ENCODE results near the gene PAPSS2. TPM values are rescaled to one million over a fixed set of nuclear protein-coding genes. Genes with fewer than 3 reads are reported as not detected.

PAPSS2 gene
- total RNA-seq, 2 donors from 2014 or later: 0.19 to 2.6 TPM

GRCh38 chr10:87761153-87761552, 101.5 kb downstream of the PAPSS2 start:
- H3K4me3 Mint-ChIP-seq: no peak overlapping the region
- no peaks in the 10 kb centered on the region for H3K9me3 Mint-ChIP-seq
- peaks cover 18% of the 10 kb centered on the region for H3K36me3 Mint-ChIP-seq
- ATAC-seq (no peak), DNase-seq (ENCODE audit: low spot score) (no peak)
- H3K4me1 Mint-ChIP-seq (ENCODE audit: low read depth in 2 of 2): peaks cover 20 to 33% of the 10 kb centered on the region in 2 donors
- H3K27me3 Mint-ChIP-seq: no peaks in the 10 kb centered on the region
- H3K27ac Mint-ChIP-seq: peak overlapping the region; percentile 74 to 93

GRCh38 chr10:87761892-87762291, 102.2 kb downstream of the PAPSS2 start:
- Mint-ChIP-seq H3K4me3 (peak overlapping the region; percentile 40), H3K36me3 (peaks cover 18% of the 10 kb centered on the region)
- DNase-seq (ENCODE audit: low spot score): peak; percentile 67

GRCh38 chr10:87763086-87763861, 103.6 kb downstream of the PAPSS2 start:
- peaks cover 12% of the 10 kb centered on the region for H3K36me3 Mint-ChIP-seq
- DNase-seq (ENCODE audit: low spot score) (no peak), ATAC-seq (no peak)
- peaks cover 17 to 25% of the 10 kb centered on the region in 2 donors for H3K4me1 Mint-ChIP-seq (ENCODE audit: low read depth in 2 of 2)
- H3K27me3 Mint-ChIP-seq: no peaks in the 10 kb centered on the region
- H3K4me3 Mint-ChIP-seq: peak overlapping the region; percentile 4
- H3K9me3 Mint-ChIP-seq: no peaks in the 10 kb centered on the region
- H3K27ac Mint-ChIP-seq: peak overlapping the region; percentile 65 to 74

More at GRCh38 chr10:87761892-87762291, 102.2 kb downstream of the PAPSS2 start:
- no peaks in the 10 kb centered on the region for H3K27me3 Mint-ChIP-seq
- H3K9me3 Mint-ChIP-seq: no peaks in the 10 kb centered on the region
- peak; percentile 98 to 99 for ATAC-seq
- H3K4me1 Mint-ChIP-seq (ENCODE audit: low read depth in 2 of 2): peaks cover 20 to 33% of the 10 kb centered on the region in 2 donors
- peak overlapping the region; percentile 74 to 93 for H3K27ac Mint-ChIP-seq

- Mint-ChIP-seq H3K4me3 (no peak overlapping the region), H3K9me3 (no peaks in the 10 kb centered on the region), H3K27me3 (no peaks in the 10 kb centered on the region), H3K36me3 (peaks cover 16% of the 10 kb centered on the region), H3K4me1 (ENCODE audit: low read depth in 2 of 2) (peaks cover 16 to 18% of the 10 kb centered on the region in 2 donors), H3K27ac (peak overlapping the region; percentile 65 to 74)
- no peak for ATAC-seq
- DNase-seq (ENCODE audit: low spot score): no peak
Measured at GRCh38 chr10:87764072-87764934, 104.6 kb downstream of the PAPSS2 start.

GRCh38 chr10:87765666-87766376, 106.1 kb downstream of the PAPSS2 start:
- DNase-seq (ENCODE audit: low spot score) (no peak), ATAC-seq (no peak)
- no peaks in the 10 kb centered on the region for H3K27me3 Mint-ChIP-seq
- H3K4me3 Mint-ChIP-seq: no peak overlapping the region
- no peaks in the 10 kb centered on the region for H3K9me3 Mint-ChIP-seq
- peaks cover 7 to 8% of the 10 kb centered on the region in 2 donors for H3K4me1 Mint-ChIP-seq (ENCODE audit: low read depth in 2 of 2)
- no peak overlapping the region for H3K27ac Mint-ChIP-seq
- H3K36me3 Mint-ChIP-seq: peaks cover 12% of the 10 kb centered on the region

GRCh38 chr10:87767253-87767652, 107.6 kb downstream of the PAPSS2 start:
- Mint-ChIP-seq H3K4me1 (ENCODE audit: low read depth in 2 of 2) (peaks cover 1 to 2% of the 10 kb centered on the region in 2 donors), H3K36me3 (peaks cover 12% of the 10 kb centered on the region), H3K4me3 (no peak overlapping the region), H3K27me3 (no peaks in the 10 kb centered on the region), H3K9me3 (no peaks in the 10 kb centered on the region), H3K27ac (peak overlapping the region in 1 of 2 donors; percentile 70)
- ATAC-seq (no peak), DNase-seq (ENCODE audit: low spot score) (no peak)

- no peak overlapping the region for H3K4me3 Mint-ChIP-seq
- peaks cover 13% of the 10 kb centered on the region for H3K36me3 Mint-ChIP-seq
- no peak for ATAC-seq
- no peaks in the 10 kb centered on the region for H3K27me3 Mint-ChIP-seq
- no peak for DNase-seq (ENCODE audit: low spot score)
- no peaks in the 10 kb centered on the region for H3K9me3 Mint-ChIP-seq
- H3K4me1 Mint-ChIP-seq (ENCODE audit: low read depth in 2 of 2): peaks cover 9 to 11% of the 10 kb centered on the region in 2 donors
- no peak overlapping the region for H3K27ac Mint-ChIP-seq
Measured at GRCh38 chr10:87771871-87772500, 112.3 kb downstream of the PAPSS2 start.

- H3K27me3 Mint-ChIP-seq: no peaks in the 10 kb centered on the region
- ATAC-seq (no peak), DNase-seq (ENCODE audit: low spot score) (no peak)
- H3K36me3 Mint-ChIP-seq: peaks cover 8% of the 10 kb centered on the region
- no peaks in the 10 kb centered on the region for H3K9me3 Mint-ChIP-seq
- H3K27ac Mint-ChIP-seq: peak overlapping the region in 1 of 2 donors; percentile 36
- no peak overlapping the region for H3K4me3 Mint-ChIP-seq
- peaks cover 11 to 12% of the 10 kb centered on the region in 2 donors for H3K4me1 Mint-ChIP-seq (ENCODE audit: low read depth in 2 of 2)
Measured at GRCh38 chr10:87775766-87776165, 116.1 kb downstream of the PAPSS2 start.

GRCh38 chr10:87776328-87776727, 116.7 kb downstream of the PAPSS2 start:
- no peak for DNase-seq (ENCODE audit: low spot score)
- Mint-ChIP-seq H3K27ac (peak overlapping the region in 1 of 2 donors; percentile 36), H3K27me3 (no peaks in the 10 kb centered on the region), H3K4me3 (no peak overlapping the region), H3K9me3 (no peaks in the 10 kb centered on the region), H3K36me3 (peaks cover 8% of the 10 kb centered on the region), H3K4me1 (ENCODE audit: low read depth in 2 of 2) (peaks cover 11 to 12% of the 10 kb centered on the region in 2 donors)
- no peak for ATAC-seq

GRCh38 chr10:87781545-87781944, 121.9 kb downstream of the PAPSS2 start:
- no peak for ATAC-seq
- no peak overlapping the region for H3K4me3 Mint-ChIP-seq
- no peaks in the 10 kb centered on the region for H3K9me3 Mint-ChIP-seq
- H3K36me3 Mint-ChIP-seq: peaks cover 13% of the 10 kb centered on the region
- H3K4me1 Mint-ChIP-seq (ENCODE audit: low read depth in 2 of 2): peaks cover 5 to 9% of the 10 kb centered on the region in 2 donors
- no peaks in the 10 kb centered on the region for H3K27me3 Mint-ChIP-seq
- no peak for DNase-seq (ENCODE audit: low spot score)
- H3K27ac Mint-ChIP-seq: no peak overlapping the region

GRCh38 chr10:87782721-87783120, 123.0 kb downstream of the PAPSS2 start:
- Mint-ChIP-seq H3K36me3 (peaks cover 13% of the 10 kb centered on the region), H3K9me3 (no peaks in the 10 kb centered on the region), H3K4me1 (ENCODE audit: low read depth in 2 of 2) (peaks cover 5 to 9% of the 10 kb centered on the region in 2 donors), H3K27ac (no peak overlapping the region), H3K4me3 (no peak overlapping the region), H3K27me3 (no peaks in the 10 kb centered on the region)
- DNase-seq (ENCODE audit: low spot score) (no peak), ATAC-seq (no peak)

GRCh38 chr10:87786421-87786820, 126.7 kb downstream of the PAPSS2 start:
- Mint-ChIP-seq H3K9me3 (no peaks in the 10 kb centered on the region), H3K4me1 (ENCODE audit: low read depth in 2 of 2) (peaks cover 5 to 9% of the 10 kb centered on the region in 2 donors), H3K27me3 (no peaks in the 10 kb centered on the region), H3K36me3 (peaks cover 19% of the 10 kb centered on the region), H3K27ac (no peak overlapping the region), H3K4me3 (no peak overlapping the region)
- ATAC-seq (no peak), DNase-seq (ENCODE audit: low spot score) (no peak)

- no peak for ATAC-seq
- H3K36me3 Mint-ChIP-seq: peaks cover 6% of the 10 kb centered on the region
Measured at GRCh38 chr10:87790185-87790584, 130.5 kb downstream of the PAPSS2 start.

More at GRCh38 chr10:87790185-87790584, 130.5 kb downstream of the PAPSS2 start:
- Mint-ChIP-seq H3K4me1 (ENCODE audit: low read depth in 2 of 2) (peaks cover 11 to 12% of the 10 kb centered on the region in 2 donors), H3K9me3 (no peaks in the 10 kb centered on the region), H3K27ac (no peak overlapping the region), H3K4me3 (no peak overlapping the region), H3K27me3 (no peaks in the 10 kb centered on the region)
- no peak for DNase-seq (ENCODE audit: low spot score)

Measured in natural killer cell treated with Interleukin-12 subunit alpha and Interleukin-12 subunit beta and Interleukin-15 and Interleukin-18, amount 100 ng/mL, for 72 hours (primary cell).